ENCODE results near the gene CNGA2. TPM values are rescaled to one million over a fixed set of nuclear protein-coding genes. Genes with fewer than 3 reads are reported as not detected.

Gene CNGA2
- total RNA-seq (not detected in 2 replicates), polyA plus RNA-seq (not detected in 2 replicates), polyA minus RNA-seq (not detected in 2 replicates), Bru-seq, nascent RNA (not detected), BruChase-seq, experiment 1, labeled RNA remaining after a 6-hour chase (not detected), BruChase-seq, experiment 2, labeled RNA remaining after a 2-hour chase (not detected)
- polyA plus RNA-seq (2011; cell fraction: cytosol; rRNA removed), result not detected in 2 replicates
- not detected in 2 replicates for polyA plus RNA-seq (2011; cell fraction: nucleus; rRNA removed)
- not detected in 2 replicates for polyA plus RNA-seq (2012)
- not detected for polyA minus RNA-seq (2011; cell fraction: cytosol; rRNA and poly(A)+ RNA removed)
- not detected in 2 replicates for polyA minus RNA-seq (2011; cell fraction: nucleus; rRNA and poly(A)+ RNA removed)
- long read RNA-seq, result 0 reads

- Histone ChIP-seq H3K4me1 (ENCODE audit: control insufficient read depth, extremely low read depth, insufficient read depth, low read length) (no peaks in the 10 kb centered on the region), H3K9ac (replicated peaks; ENCODE audit: extremely low read depth, insufficient read depth, low read length) (no peak within 1 kb of the TSS), H3K27me3 (ENCODE audit: control insufficient read depth in 2 of 2, insufficient read depth in 2 of 2, low read length in 2 of 2) (no peaks in the 10 kb centered on the region), H3K79me2 (ENCODE audit: control insufficient read depth, insufficient read depth, low read length) (no peaks in the 10 kb centered on the region), H3K4me2 (ENCODE audit: insufficient read depth, low read length) (no peak within 1 kb of the TSS), H4K20me1 (replicated peaks; ENCODE audit: control insufficient read depth, extremely low read depth, insufficient read depth, low read length) (no peaks in the 10 kb centered on the region), H2AFZ (ENCODE audit: low read depth, low read length) (no peak within 1 kb of the TSS), H3K36me3 (ENCODE audit: control insufficient read depth in 2 of 2, extremely low read depth in 1 of 2, insufficient read depth in 2 of 2, low read length in 2 of 2) (no peaks in the 10 kb centered on the region), H3K27ac (ENCODE audit: insufficient read depth, low read depth, low read length) (no peak within 1 kb of the TSS), H3K9me3 (replicated peaks; ENCODE audit: control insufficient read depth, insufficient read depth, low read length) (no peaks in the 10 kb centered on the region), H3K4me3 (replicated peaks in 1 of 3; ENCODE audit: insufficient read depth in 1 of 3, low read depth in 1 of 3, low read length in 3 of 3) (no peak within 1 kb of the TSS), H3K9me1 (replicated peaks; ENCODE audit: control insufficient read depth, extremely low read depth, insufficient read depth, low read length) (no peaks in the 10 kb centered on the region)
- DNase-seq (ENCODE audit: low read depth, low spot score) (no peak), FAIRE-seq (no peak)
- ChIA-PET CTCF (no interaction called here), POLR2A (no interaction called here)
- intact Hi-C loops (cut with micrococcal nuclease), result no loop called here
- TF ChIP-seq CTCF (IDR thresholded peaks at IDR 0.05; ENCODE audit: extremely low read depth in 1 of 2, insufficient read depth in 1 of 2, low read depth in 1 of 2, low read length in 2 of 2) (no peak), GATA2 (IDR thresholded peaks at IDR 0.05; ENCODE audit: insufficient read depth, insufficient read length, low read depth, low read length) (no peak), MYC (IDR thresholded peaks at IDR 0.05; ENCODE audit: low read depth, low read length) (no peak), MAX (IDR thresholded peaks at IDR 0.05; ENCODE audit: insufficient read depth, insufficient read length) (no peak), POLR2AphosphoS5 (IDR thresholded peaks at IDR 0.05; ENCODE audit: insufficient read depth, low read depth, low read length) (no peak), EZH2 (IDR thresholded peaks at IDR 0.05; ENCODE audit: borderline replicate concordance, low read depth, low read length, severe bottlenecking) (no peak), JUN (IDR thresholded peaks at IDR 0.05; ENCODE audit: borderline replicate concordance, insufficient read depth, insufficient read length, low read depth) (no peak)
- dilution Hi-C loops (cut with MboI; ENCODE audit: extremely low pct_ligation_motif_present, low sequenced_read_pairs), result no loop called here
- BruUV-seq (replicated peaks), result no TSS peak
Observed at GRCh38 chrX:151734446-151734845, at the start of gene CNGA2. CNGA2 (plus strand) TSS chrX:151734746; CDS start chrX:151738484, 3,738 bp downstream.
